HG03175 (cell line): ENCODE measurements around the gene TOX2.

Experiments
- ATAC-seq: cut with Tn5 transposase; IDR thresholded peaks from one replicate; pipeline ENCODE4 v1.9.1; 2021; ENCODE audit warnings: mild to moderate bottlenecking, moderate library complexity; ENCODE audit not compliant: unreplicated experiment

TOX2 gene

DNA sequence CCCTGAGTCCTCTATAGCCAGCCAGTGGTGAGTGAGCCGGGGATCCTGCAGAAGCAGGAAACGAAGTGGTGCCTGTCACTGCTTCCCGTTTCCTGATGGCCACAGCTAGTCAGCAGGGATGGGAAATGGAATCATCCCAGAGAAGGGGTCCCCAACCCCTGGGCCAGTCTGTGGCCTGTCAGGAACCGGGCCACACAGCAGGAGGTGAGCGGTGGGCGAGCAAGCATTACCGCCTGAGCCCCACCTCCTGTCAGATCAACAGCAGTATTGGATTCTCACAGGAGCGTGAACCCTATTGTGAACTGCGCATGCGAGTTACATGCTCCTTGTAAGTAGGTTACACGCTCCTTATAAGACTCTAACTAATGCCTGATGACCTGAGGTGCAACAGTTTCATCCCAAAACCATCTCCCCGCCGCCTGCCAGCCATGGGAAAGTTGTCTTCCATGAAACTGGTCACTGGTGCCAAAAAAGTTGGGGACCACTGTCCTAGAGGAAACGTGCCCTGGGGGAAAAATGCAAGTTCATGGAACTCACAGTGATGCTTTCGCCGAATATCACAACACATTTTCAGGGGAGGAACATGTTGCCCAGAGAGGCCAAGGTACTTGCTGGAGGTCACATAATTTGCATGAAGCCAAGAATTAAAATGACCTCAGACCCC is 158.5 kb downstream of the TOX2 start:
- no peak for ATAC-seq

DNA sequence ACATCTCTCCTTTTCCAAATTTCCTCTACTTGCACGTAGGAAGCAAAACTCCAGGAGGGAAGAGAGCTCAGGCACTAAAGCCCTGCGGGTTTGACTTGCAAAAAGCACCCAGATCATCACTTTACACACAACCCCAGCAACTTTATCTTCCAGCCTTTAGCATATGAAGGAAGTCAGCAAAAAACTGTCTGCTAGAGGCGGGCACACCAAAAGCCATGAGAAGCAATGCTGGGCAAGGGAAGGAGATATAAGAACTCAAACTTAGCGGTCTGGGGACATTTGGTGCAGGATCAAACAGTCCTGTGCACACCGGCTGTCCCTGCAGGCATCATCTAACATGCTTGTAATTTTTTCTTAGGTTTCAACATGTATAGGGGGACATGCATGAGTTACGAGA is 159.0 kb downstream of the TOX2 start:
- ATAC-seq, result no peak

DNA sequence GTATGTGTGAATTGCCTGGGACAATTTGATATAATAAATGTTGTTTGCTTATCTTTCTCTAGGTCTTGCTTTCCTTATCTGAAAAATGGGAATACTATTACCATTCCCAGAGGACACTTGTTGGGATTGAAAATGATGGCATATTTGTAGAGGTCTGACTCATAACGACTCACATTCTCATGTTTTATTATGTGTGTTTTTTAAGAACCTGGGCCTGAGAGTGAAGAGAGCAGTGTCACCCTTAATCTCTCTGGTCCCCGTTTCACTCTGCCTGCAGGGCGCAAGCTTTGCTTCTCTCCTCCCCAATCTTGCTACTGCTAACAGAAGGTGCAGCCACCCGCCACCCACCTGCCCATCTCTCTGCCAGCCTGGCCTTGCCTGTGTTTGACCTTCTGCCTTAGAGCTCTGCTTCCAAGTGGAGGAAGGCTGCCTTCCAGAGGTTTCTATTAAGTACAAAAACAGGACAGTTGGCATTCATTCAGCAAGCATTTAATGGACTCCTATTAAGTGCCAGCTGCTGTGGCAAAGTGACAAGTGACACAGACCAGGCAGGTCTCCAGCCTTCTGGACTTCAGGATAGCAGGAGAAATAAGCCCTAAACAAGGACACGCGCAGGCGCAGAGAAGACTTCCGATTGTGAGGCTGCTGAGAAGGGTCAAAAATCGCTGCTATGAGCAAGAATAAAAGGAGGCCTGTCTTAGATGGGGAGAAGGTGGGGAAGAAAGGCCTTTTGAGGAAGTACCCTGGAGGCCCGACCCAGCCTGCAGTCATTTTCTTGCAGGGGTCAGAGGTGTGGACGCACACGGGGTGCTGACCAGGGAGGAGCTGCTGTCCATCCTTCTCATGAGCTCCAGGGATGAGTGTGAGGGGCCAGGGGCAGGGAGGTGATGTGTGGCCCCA is 159.8 kb downstream of the TOX2 start:
- ATAC-seq, result no peak

DNA sequence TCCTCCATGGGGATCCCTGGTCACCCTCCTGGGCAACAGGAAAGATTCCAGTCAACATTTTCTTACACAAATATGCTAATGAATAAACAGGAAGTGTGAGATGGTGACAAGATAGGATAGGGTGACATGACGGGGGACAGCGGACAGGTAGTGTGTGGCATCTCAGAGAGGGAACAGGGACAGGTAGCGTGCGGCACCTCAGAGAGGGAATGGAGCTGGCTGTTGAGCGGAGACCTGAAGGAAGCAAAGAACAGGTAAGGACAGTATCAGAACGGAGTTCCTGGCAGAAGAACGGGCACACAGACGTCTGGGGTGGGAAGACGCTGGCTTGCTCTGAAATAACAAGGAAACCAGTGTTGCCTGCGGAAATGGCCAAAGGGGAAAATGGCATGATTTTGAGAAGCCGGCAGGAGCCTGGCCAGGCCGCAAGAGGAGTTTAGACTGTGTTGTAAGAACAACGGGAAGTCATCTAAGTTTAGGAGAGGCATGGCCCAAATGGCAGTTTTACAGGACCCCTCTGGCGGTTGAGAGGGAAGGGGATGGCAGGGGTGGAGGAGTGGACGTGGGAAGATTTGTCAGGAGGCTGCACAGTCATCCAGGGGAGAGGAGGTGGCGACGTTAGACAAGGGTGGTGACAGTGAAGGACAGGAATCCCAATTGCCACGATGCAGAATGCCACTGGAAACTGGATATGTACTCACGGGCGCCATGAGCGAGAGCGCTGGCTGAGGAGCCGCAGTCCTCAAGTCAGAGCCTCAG is 160.7 kb downstream of the TOX2 start:
- no peak for ATAC-seq

DNA sequence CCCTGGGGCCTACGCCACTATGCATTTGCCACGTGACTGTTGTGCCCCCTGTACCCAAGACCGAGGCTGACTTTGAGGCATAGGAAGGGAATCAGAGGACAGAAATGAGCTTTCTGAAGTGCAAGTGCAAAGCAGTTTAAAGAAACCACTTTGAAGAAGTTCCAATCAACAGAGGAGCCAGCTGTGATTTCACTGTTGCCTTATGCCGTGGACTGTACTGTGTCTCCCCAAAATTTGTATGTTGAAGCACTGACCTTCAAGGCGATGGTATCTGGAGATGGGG is 161.2 kb downstream of the TOX2 start:
- ATAC-seq, result no peak

DNA sequence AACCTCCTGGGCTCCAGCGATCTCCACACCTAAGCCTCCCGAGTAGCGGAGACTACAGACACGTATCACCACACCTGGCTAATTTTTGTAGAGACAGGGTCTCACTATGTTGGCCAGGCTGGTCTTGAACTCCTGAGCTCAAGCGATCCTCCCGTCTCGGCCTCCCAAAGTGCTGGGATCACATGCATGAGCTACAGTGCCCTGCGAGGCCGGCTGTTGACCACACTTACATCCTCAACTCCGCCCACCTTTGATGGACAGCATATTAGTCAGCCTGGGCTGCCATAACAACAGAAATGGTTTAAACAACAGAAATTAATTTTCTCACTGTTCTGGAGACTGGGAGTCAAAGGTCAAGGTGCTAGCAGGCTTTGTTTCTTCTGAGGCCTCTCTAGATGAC is 164.6 kb downstream of the TOX2 start:
- ATAC-seq, result no peak

DNA sequence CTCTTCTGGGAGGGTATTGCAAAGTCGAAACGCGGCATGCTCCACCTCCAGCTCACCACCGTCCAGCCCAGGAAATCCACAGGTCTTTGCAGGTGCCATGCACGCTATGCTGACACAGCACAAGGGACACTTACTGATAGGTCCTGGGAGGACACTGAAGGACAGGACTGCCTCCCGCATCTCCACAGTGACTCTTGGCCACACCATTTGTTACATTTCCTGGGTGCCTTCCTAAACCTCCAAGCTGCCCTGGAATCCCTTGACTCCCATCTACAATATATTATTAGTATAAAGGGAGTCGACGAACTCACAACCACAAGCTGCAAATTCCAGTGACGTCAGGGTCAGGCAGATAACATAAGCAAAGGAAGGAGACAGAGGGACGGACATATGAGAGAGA is 165.4 kb downstream of the TOX2 start:
- ATAC-seq, result no peak

DNA sequence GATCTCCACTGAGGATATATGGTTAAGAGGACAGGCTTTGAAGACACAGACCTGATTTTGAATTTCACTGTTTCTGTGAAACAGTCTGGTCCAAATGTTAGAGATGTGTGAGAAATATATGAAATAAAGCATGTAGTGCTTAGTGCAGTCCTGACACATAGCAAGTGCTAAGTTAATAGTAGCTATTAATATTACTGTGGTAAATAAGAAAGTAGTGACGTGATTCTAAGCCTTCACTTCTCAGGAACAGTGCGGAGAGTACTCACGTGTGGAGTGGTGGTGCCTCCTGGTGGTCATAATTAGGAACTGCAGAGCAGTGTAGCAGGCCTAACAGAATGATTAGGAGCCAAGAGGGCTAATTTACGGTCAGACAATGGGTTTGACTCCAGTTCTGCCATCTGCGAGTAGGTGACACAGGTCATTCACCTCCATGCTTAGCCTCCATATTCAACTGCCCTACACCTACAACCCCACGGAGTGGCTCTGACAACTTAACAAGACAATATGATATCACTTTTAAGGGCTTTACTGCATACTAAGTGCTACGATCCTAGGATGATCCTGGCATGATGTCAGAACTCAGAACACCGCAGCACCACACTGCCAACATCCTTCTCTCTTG is 166.1 kb downstream of the TOX2 start:
- ATAC-seq, result peak; percentile 71

DNA sequence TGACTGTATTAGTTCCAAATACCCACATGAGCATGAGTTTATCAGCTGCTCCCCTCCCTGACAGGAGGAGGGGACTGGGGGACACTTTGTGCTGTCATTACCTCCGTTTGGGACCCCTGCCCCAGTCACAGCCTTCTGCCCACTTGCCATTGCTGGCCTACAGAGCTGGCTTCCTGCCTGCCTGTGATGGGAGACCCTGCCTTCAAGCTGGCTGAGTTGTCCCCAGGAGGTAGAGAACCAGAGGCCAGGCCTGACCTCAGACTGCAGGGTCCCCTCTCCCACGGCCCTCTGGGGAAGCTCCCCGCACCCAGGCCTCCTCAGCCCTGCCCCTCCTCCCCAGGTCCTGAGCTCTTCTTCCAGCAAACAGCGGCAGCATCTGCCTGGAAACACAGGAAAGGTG is 166.8 kb downstream of the TOX2 start:
- ATAC-seq, result no peak

DNA sequence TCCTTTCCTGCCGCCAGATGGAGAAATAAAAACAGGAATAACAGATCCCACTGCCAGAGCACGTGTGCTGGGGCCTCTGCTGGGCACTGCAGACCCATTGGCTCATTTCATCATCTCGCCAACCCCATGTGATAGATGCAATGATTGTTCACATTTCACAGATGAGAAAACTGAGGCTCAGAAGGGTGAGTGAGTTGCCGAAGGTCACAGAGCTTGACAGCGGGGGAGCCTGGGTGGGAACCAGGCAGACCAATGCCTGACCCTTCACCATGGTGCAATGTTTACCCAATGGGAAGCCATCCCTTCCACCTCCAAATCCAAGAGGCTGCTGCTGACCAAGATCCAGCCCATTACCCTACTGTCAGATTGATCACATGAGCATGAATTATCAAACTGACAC is 167.2 kb downstream of the TOX2 start:
- ATAC-seq, result no peak

DNA sequence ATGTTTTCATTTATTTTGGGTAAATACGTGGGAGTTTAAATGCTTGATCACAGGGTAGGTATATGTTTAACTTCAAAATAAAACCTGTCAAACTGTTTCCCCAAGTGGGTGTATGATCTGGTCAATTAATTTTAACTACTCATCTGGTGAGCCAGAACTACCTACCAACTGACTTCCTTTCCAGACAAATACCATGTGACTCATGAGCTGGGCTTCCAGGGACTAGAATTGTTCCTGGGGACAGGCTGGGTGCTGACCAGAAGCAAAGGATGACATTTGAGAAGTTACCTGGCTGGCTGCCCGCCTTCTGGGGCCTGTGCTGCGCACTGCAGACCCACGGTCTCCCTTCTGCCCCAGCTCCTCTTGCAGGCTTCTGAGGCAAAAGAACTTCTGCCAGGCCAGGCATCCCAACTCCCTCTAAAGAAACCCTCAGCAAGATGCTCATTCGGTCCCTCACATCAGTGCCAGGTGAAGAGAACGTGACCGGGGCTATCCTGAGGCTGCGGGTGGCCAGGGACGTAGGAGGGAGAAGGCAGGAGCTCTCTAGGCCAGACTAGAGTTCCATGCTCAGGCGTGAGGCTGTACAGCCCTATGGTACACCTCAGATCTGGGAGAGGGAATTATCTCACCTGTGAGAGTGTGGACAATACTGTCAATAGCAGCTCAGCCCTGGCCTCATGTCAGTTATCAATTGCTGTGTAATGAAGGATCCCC is 168.7 kb downstream of the TOX2 start:
- ATAC-seq, result no peak

DNA sequence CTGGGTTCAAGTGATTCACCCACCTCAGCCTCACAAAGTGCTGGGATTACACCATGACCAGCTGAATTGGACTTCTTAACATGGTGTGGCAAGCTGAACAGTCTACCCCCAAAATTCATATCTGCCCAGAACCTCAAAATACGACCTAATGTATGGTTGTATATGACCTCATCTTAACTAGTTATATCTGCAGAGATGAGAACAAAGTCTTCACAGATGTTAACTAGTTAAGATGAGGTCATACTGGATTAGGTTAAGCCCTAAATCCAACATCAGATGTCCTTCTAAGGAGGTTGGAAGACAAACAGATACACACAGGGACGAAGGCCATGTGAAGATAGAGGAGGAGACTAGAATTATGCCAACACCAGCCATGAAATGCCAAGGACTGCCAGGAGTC is 169.8 kb downstream of the TOX2 start:
- ATAC-seq, result no peak

DNA sequence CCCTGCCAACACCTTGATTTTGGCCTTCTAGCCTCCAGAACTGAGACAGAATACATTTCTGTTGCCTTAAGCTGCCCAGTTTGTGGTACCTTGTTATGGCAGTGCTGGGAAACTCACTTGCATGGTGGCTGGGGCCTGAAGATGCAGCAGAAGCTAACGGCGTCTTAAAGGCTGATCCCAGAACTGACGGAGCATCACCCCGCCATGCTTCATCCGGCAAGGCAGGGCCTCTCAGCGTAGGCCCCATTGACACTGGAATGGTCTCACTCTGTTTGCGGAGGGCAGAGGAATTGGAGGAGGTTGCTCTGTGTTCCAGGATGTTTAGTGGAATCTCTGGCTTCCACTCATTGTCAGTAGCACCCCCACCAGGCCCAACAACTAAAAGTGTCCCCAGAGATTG is 170.2 kb downstream of the TOX2 start:
- ATAC-seq, result no peak

DNA sequence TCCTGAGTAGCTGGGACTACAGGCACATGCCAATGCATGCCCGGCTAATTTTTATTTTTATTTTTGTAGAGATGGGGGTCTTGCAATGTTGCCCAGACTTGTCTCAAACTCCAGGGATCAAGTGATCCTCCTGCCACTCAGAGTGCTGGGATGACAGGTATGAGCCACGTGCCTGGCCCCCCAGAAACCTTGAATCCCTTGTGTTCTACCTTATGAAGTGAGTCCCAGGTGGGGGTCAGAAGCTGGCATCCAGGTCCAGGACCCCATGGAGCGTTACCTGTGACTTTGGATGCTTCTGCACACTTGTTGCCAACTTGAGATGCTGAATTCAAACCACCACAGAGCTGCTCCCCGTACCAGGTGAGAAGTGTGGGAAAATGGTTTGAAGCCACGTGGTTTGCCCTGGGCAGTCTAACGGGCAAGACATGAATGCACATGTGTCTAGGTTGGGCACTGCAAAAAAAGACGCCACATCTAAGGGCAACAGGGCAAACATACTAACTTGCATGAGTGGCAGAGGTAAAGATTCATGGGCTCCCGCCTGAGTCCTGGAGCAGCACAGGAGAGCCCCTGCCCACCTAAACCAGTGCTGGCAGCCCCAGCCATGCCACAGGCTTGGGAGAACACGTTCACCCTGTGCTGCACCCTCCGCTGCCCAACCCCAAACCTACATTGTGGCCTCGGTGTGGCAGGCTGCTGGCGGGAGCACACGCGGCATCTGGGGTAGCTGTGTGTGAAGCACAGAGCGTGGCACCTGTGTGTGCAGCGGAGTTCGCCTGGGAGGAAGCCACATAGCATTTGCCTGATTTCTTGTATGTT is 171.2 kb downstream of the TOX2 start:
- ATAC-seq, result no peak

DNA sequence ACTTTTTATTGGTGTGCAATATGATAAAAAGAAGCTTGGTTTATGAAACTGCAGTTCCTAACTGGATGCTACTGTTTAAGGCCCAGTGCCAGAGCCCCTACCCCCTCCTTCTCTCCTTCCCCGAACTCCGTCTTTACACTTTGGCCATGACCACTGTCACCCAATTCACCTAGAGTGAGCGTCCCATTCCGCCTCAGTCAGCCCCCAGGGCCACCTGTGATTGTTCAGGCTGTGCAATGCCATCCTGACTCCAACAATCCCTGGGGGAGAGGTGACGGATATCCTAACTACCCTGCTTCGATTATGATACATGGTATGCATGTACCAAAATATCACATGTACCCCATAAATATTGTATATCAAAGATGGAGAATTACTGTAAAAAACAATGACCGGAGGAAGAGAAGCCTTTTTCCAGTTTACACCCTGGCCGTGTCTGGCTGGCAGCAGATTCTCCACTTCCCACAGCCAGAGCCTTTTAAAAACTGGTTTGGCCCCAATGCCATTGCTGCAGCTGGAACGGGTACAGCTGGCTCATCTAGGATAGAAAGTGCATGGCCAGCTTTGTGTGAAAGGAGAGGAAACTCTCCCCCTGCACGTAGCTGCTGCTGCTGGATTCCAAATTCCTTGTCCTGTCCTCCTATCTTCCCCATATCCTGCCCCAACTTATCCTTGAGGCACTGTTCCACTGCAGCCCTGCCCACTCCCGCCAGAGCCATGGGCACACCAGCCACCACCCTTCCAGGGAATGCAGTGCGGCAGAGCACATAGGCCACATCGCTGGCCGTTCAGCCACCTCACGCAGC is 172.6 kb downstream of the TOX2 start:
- no peak for ATAC-seq

DNA sequence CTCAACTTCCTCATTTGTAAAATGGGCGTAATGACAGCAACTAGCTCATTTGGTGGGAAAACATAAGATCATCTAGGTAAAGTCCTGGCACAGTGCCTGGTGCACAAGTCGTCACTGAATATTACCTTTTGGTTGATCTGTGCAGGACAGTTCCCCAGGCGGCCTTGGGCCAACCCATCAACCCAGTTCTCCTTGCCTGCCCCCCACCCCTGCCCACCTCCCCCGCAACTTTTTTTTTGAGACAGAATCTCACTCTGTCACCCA is 173.1 kb downstream of the TOX2 start:
- no peak for ATAC-seq

DNA sequence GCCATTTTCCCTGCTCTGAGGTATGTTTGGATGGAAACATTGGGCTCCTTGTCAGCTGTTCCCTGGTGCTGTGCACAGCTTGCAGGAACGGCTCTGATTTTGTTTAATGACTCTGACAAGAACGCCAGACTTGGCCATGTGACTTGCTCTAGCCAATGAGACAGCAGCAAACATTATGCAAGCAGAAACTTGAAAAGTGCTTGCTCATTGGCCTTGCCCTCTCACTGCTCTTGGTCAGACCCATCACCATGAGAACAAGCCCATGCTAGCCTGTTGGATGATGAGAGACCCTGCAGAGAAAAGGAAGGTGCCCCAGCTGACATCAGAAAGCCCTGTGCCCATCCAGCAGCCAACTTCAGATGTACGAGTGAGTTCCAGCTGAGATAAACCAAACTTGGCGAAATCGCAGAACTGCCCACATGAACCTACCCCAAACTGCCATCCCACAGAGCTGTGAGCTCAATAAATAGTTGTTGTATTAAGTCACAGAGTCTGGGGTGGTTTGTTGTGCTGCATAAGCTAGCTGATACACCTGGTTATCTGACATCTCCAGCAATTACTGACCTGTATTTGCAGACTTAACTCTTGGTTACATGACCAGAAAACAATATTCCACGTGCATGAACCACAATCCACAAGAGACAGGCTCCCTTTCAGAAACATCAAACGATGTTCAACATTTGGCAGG is 175.5 kb downstream of the TOX2 start:
- peak; percentile 51 for ATAC-seq

DNA sequence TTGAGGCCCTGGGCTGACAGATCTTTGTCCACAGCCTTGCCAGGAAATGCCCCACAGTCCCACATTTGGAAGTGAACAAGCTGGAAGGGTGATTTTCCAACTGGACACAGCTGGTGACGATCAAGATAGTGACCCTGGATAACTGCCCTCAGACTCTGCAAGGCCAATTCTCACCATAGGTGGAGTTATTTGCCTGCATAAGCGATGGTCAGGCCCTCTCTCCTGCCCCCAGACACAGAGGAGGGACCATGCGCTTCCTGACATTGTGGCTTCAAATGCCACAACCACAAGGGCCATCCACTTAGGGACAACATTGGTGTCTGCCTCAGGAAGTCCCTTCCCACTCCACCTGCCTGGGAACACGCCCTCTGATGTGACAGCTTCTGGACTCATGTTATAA is 176.4 kb downstream of the TOX2 start:
- no peak for ATAC-seq
